Mesenchymal stem cell (in vitro differentiated cells and primary cell): ENCODE data around the gene NT5C2.
A peak's percentile ranks its signal among the peaks of the same experiment; 100 is the strongest.

Experiments
- DNase-seq: peaks from one replicate; pipeline ENCODE4 v3.0.0-alpha.2; 2013
- H2AFZ ChIP-seq: one replicate; pipeline ENCODE4 v1.6.1; 2013; ENCODE audit warnings: low read depth, mild to moderate bottlenecking, control low read depth, inconsistent platforms, low read length, moderate library complexity
- H2AK5ac ChIP-seq: 2 replicates; pipeline ENCODE4 v1.6.1; 2013; ENCODE audit warnings: low read length, moderate library complexity, mild to moderate bottlenecking, inconsistent platforms; ENCODE audit not compliant: severe bottlenecking
- H2BK120ac ChIP-seq: one replicate; pipeline ENCODE4 v1.6.1; 2013; ENCODE audit warnings: low read depth, mild to moderate bottlenecking, inconsistent platforms, low read length, moderate library complexity
- H2BK12ac ChIP-seq, 2 experiments: one replicate each; pipeline ENCODE4 v1.6.1; 2013; ENCODE audit warnings: inconsistent platforms in 2 of 2, low read length in 2 of 2, mild to moderate bottlenecking in 2 of 2, moderate library complexity in 2 of 2, control low read depth in 1 of 2
- H2BK15ac ChIP-seq: one replicate; pipeline ENCODE4 v1.6.1; 2013; ENCODE audit warnings: mild to moderate bottlenecking, low read depth, inconsistent platforms; ENCODE audit not compliant: poor library complexity, severe bottlenecking
- H2BK5ac ChIP-seq: 2 replicates; pipeline ENCODE4 v1.6.1; 2013; ENCODE audit warnings: low read depth, mild to moderate bottlenecking, low read length, control low read depth, inconsistent platforms; ENCODE audit not compliant: poor library complexity, severe bottlenecking
- H3K14ac ChIP-seq, 2 experiments: one replicate each; pipeline ENCODE4 v1.6.1; 2013; ENCODE audit warnings: inconsistent platforms in 2 of 2, low read length in 2 of 2, control low read depth in 1 of 2, mild to moderate bottlenecking in 1 of 2, moderate library complexity in 1 of 2
- H3K18ac ChIP-seq, 2 experiments: one replicate each; pipeline ENCODE4 v1.6.1; 2013; ENCODE audit warnings: inconsistent platforms in 2 of 2, low read length in 2 of 2, control low read depth in 1 of 2, low read depth in 1 of 2, mild to moderate bottlenecking in 1 of 2
- H3K23ac ChIP-seq, 2 experiments: one replicate each; pipeline ENCODE4 v1.6.1; 2013; ENCODE audit warnings: inconsistent platforms in 2 of 2, low read length in 2 of 2, mild to moderate bottlenecking in 2 of 2, moderate library complexity in 2 of 2, control low read depth in 1 of 2
- H3K27ac ChIP-seq: 2 replicates; pipeline ENCODE4 v1.5.1; 2013; ENCODE audit warnings: mild to moderate bottlenecking, moderate library complexity, low read length, control low read depth, inconsistent platforms; ENCODE audit not compliant: poor library complexity, severe bottlenecking
- H3K27me3 ChIP-seq, 2 experiments: 2 replicates each; pipeline versions ENCODE4 v1.6.1 to v1.7.0; 2013; ENCODE audit warnings: low read length in 2 of 2, mild to moderate bottlenecking in 2 of 2, moderate library complexity in 2 of 2, control low read depth in 1 of 2, inconsistent platforms in 1 of 2; ENCODE audit not compliant: control insufficient read depth in 1 of 2, insufficient read depth in 1 of 2
- H3K36me3 ChIP-seq, 2 experiments: 2 replicates each; pipeline versions ENCODE4 v1.6.1 to v1.7.0; 2013; ENCODE audit warnings: low read length in 2 of 2, control low read depth in 1 of 2, inconsistent platforms in 1 of 2, low read depth in 1 of 2, mild to moderate bottlenecking in 1 of 2; ENCODE audit not compliant: insufficient read depth in 2 of 2, control insufficient read depth in 1 of 2
- H3K4ac ChIP-seq, 2 experiments: one replicate each; pipeline ENCODE4 v1.6.1; 2013; ENCODE audit warnings: inconsistent platforms in 2 of 2, low read length in 2 of 2, mild to moderate bottlenecking in 2 of 2, moderate library complexity in 2 of 2, control low read depth in 1 of 2, low read depth in 1 of 2
- H3K4me1 ChIP-seq: 2 replicates; pipeline ENCODE4 v1.6.1; 2013; ENCODE audit warnings: low read depth, low read length, control low read depth; ENCODE audit not compliant: control insufficient read depth, insufficient read depth
- H3K4me2 ChIP-seq: 2 replicates; pipeline ENCODE4 v1.6.1; 2013; ENCODE audit warnings: low read length, mild to moderate bottlenecking, inconsistent platforms; ENCODE audit not compliant: poor library complexity, severe bottlenecking
- H3K4me3 ChIP-seq, 2 experiments: 2 replicates each; pipeline versions ENCODE4 v1.5.1 to v1.7.0; 2013; ENCODE audit warnings: low read length in 2 of 2, mild to moderate bottlenecking in 2 of 2, control low read depth in 1 of 2, low read depth in 1 of 2; ENCODE audit not compliant: insufficient read depth in 1 of 2
- H3K79me1 ChIP-seq: replicated peaks from 2 replicates; pipeline ENCODE4 v1.6.1; 2013; ENCODE audit warnings: mild to moderate bottlenecking, control low read depth, low read length, inconsistent platforms; ENCODE audit not compliant: poor library complexity, severe bottlenecking
- H3K9ac ChIP-seq: 2 replicates; pipeline ENCODE4 v1.7.0; 2013; ENCODE audit warnings: mild to moderate bottlenecking, low read length, moderate library complexity
- H3K9me3 ChIP-seq: 2 replicates; pipeline ENCODE4 v1.7.0; 2013; ENCODE audit warnings: mild to moderate bottlenecking, low read length; ENCODE audit not compliant: control insufficient read depth
- H4K8ac ChIP-seq: one replicate; pipeline ENCODE4 v1.6.1; 2013; ENCODE audit warnings: inconsistent platforms, mild to moderate bottlenecking, low read length, moderate library complexity
- H4K91ac ChIP-seq: one replicate; pipeline ENCODE4 v1.6.1; 2013; ENCODE audit warnings: mild to moderate bottlenecking, low read length, inconsistent platforms
- WGBS: methylation state at CpG from one replicate; pipeline ENCODE4 v1.1.7; 2013; ENCODE audit warnings: mixed read lengths; 5-methylcytosine and 5-hydroxymethylcytosine counted together

NT5C2 gene

GRCh38 chr10:103054621-103055020, 138.5 kb downstream of the NT5C2 start:
- no peaks in the 10 kb centered on the region for H3K9me3 ChIP-seq
- DNase-seq: no peak
- peak overlapping the region; percentile 85 for H3K9ac ChIP-seq
- H3K18ac ChIP-seq: no peak overlapping the region
- H4K91ac ChIP-seq: no peak overlapping the region
- H4K8ac ChIP-seq: no peak overlapping the region
- no peak overlapping the region for H2BK12ac ChIP-seq
- no peak overlapping the region for H3K4ac ChIP-seq
- H3K79me1 ChIP-seq: no peaks in the 10 kb centered on the region
- H2AK5ac ChIP-seq: no peak overlapping the region
- H3K23ac ChIP-seq: no peak overlapping the region
- H2BK120ac ChIP-seq: no peak overlapping the region
- 94% methylated on average over 3 of the region's 3 CpGs for WGBS
- H3K4me2 ChIP-seq: no peak overlapping the region
- no peaks in the 10 kb centered on the region for H3K27me3 ChIP-seq
- no peak overlapping the region for H3K14ac ChIP-seq
- no peak overlapping the region for H2BK5ac ChIP-seq
- no peak overlapping the region for H2AFZ ChIP-seq
- no peak overlapping the region for H2BK15ac ChIP-seq
- peaks cover 0 to 5% of the 10 kb centered on the region in 2 experiments for H3K36me3 ChIP-seq
- H3K4me3 ChIP-seq: peak overlapping the region in 1 of 2 experiments; percentile 77
- H3K4me1 ChIP-seq: peaks cover 1% of the 10 kb centered on the region
- no peak overlapping the region for H3K27ac ChIP-seq

GRCh38 chr10:103053659-103054581, 139.2 kb downstream of the NT5C2 start:
- WGBS: 64% methylated on average over 20 of the region's 20 CpGs
- H3K4me3 ChIP-seq: peak overlapping the region in 1 of 2 experiments; percentile 77

GRCh38 chr10:103049237-103049636, 143.8 kb downstream of the NT5C2 start:
- H2BK15ac ChIP-seq: no peak overlapping the region
- H4K8ac ChIP-seq: no peak overlapping the region
- 92% methylated on average over 6 of the region's 6 CpGs for WGBS
- no peak overlapping the region for H4K91ac ChIP-seq
- H2BK12ac ChIP-seq: no peak overlapping the region
- H3K79me1 ChIP-seq: no peaks in the 10 kb centered on the region
- H2BK5ac ChIP-seq: no peak overlapping the region
- no peak overlapping the region for H3K18ac ChIP-seq
- H3K4ac ChIP-seq: no peak overlapping the region
- H3K4me2 ChIP-seq: no peak overlapping the region
- H3K4me1 ChIP-seq: no peaks in the 10 kb centered on the region
- H3K23ac ChIP-seq: no peak overlapping the region
- no peak overlapping the region for H3K4me3 ChIP-seq
- H3K14ac ChIP-seq: no peak overlapping the region
- no peak overlapping the region for H3K9ac ChIP-seq
- H3K27me3 ChIP-seq: no peaks in the 10 kb centered on the region
- no peaks in the 10 kb centered on the region for H3K36me3 ChIP-seq
- no peak overlapping the region for H2AFZ ChIP-seq
- H3K27ac ChIP-seq: no peak overlapping the region
- no peak for DNase-seq
- H2AK5ac ChIP-seq: no peak overlapping the region
- H2BK120ac ChIP-seq: no peak overlapping the region
- H3K9me3 ChIP-seq: no peaks in the 10 kb centered on the region

More at GRCh38 chr10:103053659-103054581, 139.2 kb downstream of the NT5C2 start:
- H3K36me3 ChIP-seq: peaks cover 0 to 5% of the 10 kb centered on the region in 2 experiments
- H2AK5ac ChIP-seq: no peak overlapping the region
- no peak overlapping the region for H3K23ac ChIP-seq
- peak; percentile 73 for DNase-seq
- no peak overlapping the region for H3K27ac ChIP-seq
- no peak overlapping the region for H2BK15ac ChIP-seq
- H3K79me1 ChIP-seq: no peaks in the 10 kb centered on the region
- H3K9me3 ChIP-seq: no peaks in the 10 kb centered on the region
- no peaks in the 10 kb centered on the region for H3K27me3 ChIP-seq
- H3K4ac ChIP-seq: no peak overlapping the region
- H3K14ac ChIP-seq: no peak overlapping the region
- no peak overlapping the region for H4K8ac ChIP-seq
- peak overlapping the region; percentile 85 for H3K9ac ChIP-seq
- no peak overlapping the region for H2BK12ac ChIP-seq
- no peak overlapping the region for H2BK120ac ChIP-seq
- no peak overlapping the region for H2BK5ac ChIP-seq
- peaks cover 1% of the 10 kb centered on the region for H3K4me1 ChIP-seq
- H3K4me2 ChIP-seq: peak overlapping the region; percentile 23
- no peak overlapping the region for H2AFZ ChIP-seq
- H3K18ac ChIP-seq: no peak overlapping the region
- H4K91ac ChIP-seq: no peak overlapping the region

- H3K27me3 ChIP-seq: no peaks in the 10 kb centered on the region
- H2BK120ac ChIP-seq: no peak overlapping the region
- H3K4ac ChIP-seq: no peak overlapping the region
- H2AK5ac ChIP-seq: no peak overlapping the region
- H3K4me1 ChIP-seq: no peaks in the 10 kb centered on the region
- no peak overlapping the region for H3K9ac ChIP-seq
- H3K9me3 ChIP-seq: no peaks in the 10 kb centered on the region
- H3K79me1 ChIP-seq: no peaks in the 10 kb centered on the region
- H2BK5ac ChIP-seq: no peak overlapping the region
- no peak overlapping the region for H3K23ac ChIP-seq
- H3K4me2 ChIP-seq: no peak overlapping the region
- no peak overlapping the region for H3K18ac ChIP-seq
- H4K8ac ChIP-seq: no peak overlapping the region
- H3K14ac ChIP-seq: no peak overlapping the region
- no peak overlapping the region for H3K4me3 ChIP-seq
- DNase-seq: no peak
- no peak overlapping the region for H2BK12ac ChIP-seq
- H3K27ac ChIP-seq: no peak overlapping the region
- H4K91ac ChIP-seq: no peak overlapping the region
- no CpG with 5 or more reads among the region's 3 CpGs for WGBS
- H3K36me3 ChIP-seq: no peaks in the 10 kb centered on the region
- no peak overlapping the region for H2BK15ac ChIP-seq
- no peak overlapping the region for H2AFZ ChIP-seq
These were observed 145.7 kb downstream of the NT5C2 start for GRCh38 chr10:103047381-103047780.
